ENCODE measurements around the gene RPS15.
"Not testable (repeated sequence)": the region's sequence is repeated elsewhere in the genome, so short reads cannot be mapped to it uniquely, and the experiment has no call there.

The RPS15 gene

GRCh38 chr19:1437609-1438008 lies 587 bp upstream of the RPS15 start:
- no peak for DNase-seq

DNA sequence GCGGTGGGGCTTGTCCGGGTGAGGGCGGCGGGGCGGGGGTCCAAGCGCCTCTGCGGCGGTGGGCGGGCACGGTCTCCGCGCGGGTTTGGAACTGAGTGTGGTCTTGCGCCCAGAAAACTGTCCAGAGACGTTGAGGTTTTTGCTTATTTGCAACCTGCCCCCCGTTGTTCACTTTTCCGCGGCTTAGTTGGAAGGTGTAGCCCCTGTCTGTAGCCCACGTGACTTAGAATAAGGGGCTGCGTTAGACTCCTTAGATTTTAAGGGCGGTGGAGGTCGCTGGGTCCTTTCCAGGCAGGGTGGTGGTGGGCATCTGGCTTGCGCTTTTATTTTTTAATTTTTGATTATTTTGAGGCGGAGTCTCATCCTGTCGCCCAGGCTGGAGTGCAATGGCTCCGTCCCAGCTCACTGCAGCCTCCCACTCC lies 748 bp downstream of the RPS15 start:
- DNase-seq = no peak

- DNase-seq = not testable (repeated sequence)
These were observed 1.6 kb downstream of the RPS15 start for GRCh38 chr19:1439525-1440417.

DNA sequence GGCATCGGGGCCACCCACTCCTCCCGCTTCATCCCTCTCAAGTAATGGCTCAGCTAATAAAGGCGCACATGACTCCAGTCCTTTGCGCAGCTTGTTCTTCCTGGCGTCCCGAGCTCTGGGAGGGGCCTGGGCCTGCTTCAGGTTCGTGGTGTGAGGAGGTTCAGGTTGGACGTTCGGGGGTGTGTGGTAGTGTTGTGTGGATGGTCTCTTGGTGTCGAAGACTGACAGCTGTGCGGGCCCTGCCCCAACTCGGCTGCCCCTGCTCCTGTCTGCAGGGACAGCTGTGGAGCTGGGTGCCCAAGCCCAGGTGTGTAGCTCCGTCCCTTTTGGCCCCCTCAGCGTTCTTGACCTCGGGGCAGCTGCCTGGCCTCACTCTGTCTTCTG lies 2.2 kb downstream of the RPS15 start:
- DNase-seq = no peak

GRCh38 chr19:1441022-1441426 lies 2.8 kb downstream of the RPS15 start:
- DNase-seq = no peak

GRCh38 chr19:1441677-1442438 lies 3.7 kb downstream of the RPS15 start:
- no peak for DNase-seq

DNA sequence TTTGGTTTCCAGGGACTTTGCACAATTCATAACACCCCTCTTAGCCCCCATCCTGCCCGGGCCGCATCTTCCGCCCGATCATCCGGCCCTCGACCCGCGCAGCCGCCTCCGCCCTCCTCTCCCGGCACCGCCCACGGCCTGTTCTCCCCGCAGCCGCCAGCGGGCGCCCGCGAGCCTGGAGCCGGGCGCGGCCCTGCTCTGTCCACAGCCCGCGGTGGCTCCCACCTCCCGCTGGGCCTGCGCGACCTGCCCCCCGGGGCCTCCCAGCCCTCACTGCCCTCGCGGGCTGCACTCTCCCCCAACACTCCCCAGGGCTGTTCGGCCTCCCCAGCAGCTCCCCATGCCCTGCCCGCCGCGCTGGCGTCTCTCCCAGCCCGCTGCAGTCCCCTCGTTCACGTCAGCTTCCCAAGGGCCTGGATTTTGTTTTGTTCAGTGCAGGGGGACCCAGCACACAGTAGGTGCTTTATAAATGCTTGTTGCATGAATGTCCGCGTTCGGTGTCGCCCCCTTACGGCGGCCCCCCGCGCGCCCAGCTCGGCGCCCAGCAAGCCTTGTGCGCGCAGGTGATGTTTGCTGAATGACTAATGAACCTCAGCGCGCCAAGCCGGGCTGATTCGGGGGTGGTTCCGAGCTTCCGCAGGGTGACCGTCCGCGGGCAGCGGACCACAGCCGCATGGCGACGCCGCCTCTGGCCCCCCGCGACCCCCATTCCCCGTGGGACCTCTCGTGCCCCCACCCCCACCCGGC lies 7.2 kb downstream of the RPS15 start:
- peak; percentile 86 for DNase-seq

GRCh38 chr19:1445932-1446712 lies 7.9 kb downstream of the RPS15 start:
- DNase-seq = no peak

GRCh38 chr19:1446713-1447481 lies 8.7 kb downstream of the RPS15 start:
- no peak for DNase-seq

DNA sequence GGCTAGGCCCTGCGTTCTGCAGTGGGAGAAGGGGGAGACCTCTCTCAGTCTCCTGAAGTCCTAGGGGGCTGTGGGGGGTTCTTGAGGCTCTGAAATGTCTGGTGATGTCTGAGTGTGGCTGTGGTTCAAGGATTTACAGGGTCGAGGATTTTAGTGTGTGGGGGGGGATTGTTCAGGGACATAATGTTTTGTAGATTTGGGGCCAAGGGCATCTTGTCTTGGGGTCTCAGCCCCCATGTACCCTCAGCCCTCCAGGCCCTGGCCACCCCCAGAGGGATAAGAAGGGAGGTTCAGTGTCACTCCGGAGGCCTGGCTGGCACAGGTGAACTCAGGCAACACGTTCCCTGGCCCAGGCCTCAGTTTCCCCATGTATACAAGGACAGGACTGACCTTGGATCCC lies 9.3 kb downstream of the RPS15 start:
- DNase-seq = no peak

- DNase-seq = no peak
These were observed 9.7 kb downstream of the RPS15 start for GRCh38 chr19:1447944-1448343.

DNA sequence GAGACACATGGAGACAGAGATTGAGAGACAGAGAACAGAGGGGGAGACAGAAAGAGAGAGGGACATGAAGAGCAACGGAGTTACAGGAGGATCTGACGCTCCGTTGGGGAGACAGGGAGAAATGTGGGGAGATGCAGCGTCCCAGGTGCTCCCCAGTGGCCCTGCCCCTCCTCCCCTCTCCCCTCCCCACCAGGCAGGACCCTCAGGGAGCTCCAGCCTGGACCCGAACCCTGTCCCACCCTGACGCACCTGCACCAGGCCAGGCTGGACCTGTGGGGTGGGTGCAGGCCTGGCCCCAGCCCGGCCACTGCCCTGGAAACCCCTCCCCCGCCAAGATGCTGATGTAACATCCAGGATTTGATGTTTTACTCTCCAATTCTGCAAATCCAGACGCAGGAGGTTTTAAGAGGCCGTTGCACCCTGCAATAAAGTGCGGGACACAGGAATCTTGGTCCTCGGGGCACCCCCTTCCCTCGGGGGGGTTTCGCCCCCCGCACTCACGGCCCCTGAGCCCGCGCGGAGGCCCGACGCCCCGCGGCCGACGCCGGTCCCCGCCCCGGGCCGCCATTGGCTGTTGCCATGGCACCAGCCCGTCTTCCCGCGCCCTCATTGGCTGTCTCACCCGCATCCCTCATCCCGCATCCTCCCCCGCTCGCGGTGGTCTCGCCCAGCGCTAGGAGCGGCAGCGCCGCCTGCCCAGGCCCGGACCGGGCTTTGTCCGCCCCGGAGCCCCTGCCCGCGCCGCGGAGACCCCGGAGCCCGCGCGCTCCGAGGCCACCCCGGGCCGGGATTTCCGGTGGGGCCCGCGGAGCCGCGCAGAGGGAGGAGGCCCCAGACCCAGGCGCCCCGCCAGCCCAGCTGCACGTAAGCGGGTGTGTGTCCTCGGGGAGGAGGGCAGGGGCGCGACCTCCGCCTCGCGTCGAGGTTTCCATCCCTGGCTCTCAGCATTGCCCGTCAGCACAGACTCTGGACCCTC lies 11.6 kb downstream of the RPS15 start, which contains the start of gene APC2:
Gene APC2, plus strand, starts transcription at position 655 of the 976 bp plus-strand sequence. CDS start 2,881 bp downstream, outside the sequence.
- DNase-seq = no peak

DNA sequence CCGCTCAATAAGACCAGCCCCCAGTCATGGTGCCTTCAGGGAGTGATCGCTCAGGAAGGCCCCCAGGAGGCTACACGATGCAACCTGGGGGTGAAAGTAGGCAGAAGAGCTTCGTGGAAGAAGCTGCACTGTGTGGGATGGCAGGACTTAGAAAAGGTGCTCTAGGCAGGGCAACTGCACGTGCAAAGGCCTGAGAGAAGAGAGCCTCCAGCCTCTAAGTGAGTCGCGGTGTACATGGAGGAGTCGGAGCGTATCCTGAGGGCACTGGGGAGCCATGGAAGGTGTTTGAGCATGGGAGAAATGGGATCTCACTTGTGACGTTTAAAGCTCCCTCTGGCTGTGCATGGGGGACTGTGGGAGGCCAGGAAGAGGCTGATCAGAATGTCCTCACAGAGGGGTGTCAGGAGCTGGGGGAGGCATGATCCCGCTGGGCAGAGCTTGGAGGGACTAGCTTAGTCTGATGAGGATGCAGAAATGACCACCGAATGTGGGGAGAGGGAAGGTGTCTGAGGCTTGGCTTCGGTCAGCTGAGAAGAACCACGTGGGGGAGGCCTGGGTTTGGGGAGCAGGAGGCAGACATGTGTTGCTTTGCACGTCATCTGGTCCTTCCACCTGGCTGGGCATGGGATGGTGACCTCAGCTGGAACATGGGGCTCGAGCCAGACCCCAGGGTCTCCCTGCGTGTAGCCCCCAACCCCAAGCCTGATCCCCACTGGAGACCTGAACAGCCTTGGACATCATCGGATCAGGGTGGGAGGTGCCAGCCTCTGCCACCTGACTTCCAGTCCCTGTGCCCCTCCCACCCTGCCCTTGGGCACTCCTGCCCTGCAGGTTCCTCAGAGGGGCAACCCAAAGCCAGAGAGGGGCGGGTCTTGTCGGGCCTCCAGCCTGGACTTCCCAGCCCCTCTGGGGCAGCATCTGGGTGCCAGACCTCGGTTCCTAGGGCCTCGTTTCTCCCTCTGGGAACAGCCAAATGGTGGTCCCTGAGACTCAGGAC lies 12.8 kb downstream of the RPS15 start:
- DNase-seq = no peak

GRCh38 chr19:1451916-1452801 lies 14.0 kb downstream of the RPS15 start:
- no peak for DNase-seq

DNA sequence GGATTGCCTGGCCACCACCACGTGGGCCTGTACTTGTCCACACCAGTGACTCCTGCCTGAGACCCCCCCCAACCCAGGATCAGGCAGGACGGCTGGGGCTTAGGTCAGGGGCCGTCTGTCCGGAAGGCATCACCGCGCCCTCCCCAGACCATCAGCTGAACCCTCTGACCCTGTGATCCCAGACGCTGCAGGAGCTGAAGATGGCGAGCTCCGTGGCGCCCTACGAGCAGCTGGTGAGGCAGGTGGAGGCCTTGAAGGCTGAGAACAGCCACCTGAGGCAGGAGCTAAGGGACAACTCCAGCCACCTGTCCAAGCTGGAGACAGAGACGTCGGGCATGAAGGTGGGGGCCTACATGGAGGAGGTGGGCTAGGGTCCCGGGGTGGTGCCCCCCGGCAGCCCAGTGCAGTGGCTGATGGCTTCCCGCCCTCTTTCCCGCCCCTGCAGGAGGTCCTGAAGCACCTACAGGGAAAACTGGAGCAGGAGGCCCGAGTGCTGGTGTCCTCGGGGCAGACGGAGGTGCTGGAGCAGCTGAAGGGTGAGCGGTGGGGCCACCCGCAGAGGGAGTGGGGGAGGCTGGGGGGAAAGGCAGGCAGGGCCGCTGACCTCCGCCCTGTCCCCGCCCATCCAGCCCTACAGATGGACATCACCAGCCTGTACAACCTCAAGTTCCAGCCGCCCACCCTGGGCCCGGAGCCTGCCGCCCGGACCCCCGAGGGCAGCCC lies 14.8 kb downstream of the RPS15 start:
- no peak for DNase-seq

- no peak for DNase-seq
These were observed 15.5 kb downstream of the RPS15 start for GRCh38 chr19:1453525-1454364.
